HL-60 (cell line): Measurements from ENCODE around the gene ANKRD34B.

Source experiments
- DNase-seq, 2 experiments: peaks; one replicate each; pipeline ENCODE4 v3.0.0-alpha.2; 2010 to 2020; ENCODE audit warnings: low read depth in 1 of 2, low spot score in 1 of 2
- H3K27ac ChIP-seq: fragments of 250-450 bp; sonication (Bioruptor Pico); replicated peaks from 2 replicates; pipeline ENCODE4 v1.5.1; 2020; ENCODE audit warnings: mild to moderate bottlenecking, moderate library complexity
- H3K27me3 ChIP-seq: fragments of 250-450 bp; sonication (Bioruptor Pico); 2 replicates; pipeline ENCODE4 v1.5.1; 2021; ENCODE audit warnings: mild to moderate bottlenecking, moderate library complexity; ENCODE audit not compliant: insufficient read depth, poor library complexity, severe bottlenecking
- H3K4me3 ChIP-seq: replicated peaks from 2 replicates; pipeline ENCODE4 v1.5.1; 2011; ENCODE audit warnings: mild to moderate bottlenecking, control low read depth, low read length; ENCODE audit not compliant: insufficient read depth
- CTCF ChIP-seq: IDR thresholded peaks from one replicate; pipeline ENCODE4 v1.5.1; 2011; ENCODE audit warnings: low read length, control low read depth, inconsistent platforms; ENCODE audit not compliant: insufficient read depth
- GABPA ChIP-seq: IDR thresholded peaks from 2 replicates; pipeline ENCODE4 v1.6.1; 2012; ENCODE audit warnings: low read depth
- POLR2AphosphoS5 ChIP-seq: IDR thresholded peaks from 2 replicates; pipeline ENCODE4 v1.6.1; 2012; ENCODE audit warnings: low read depth
- REST ChIP-seq: IDR thresholded peaks from 2 replicates; pipeline ENCODE4 v1.6.1; 2012; ENCODE audit warnings: low read depth; ENCODE audit not compliant: insufficient replicate concordance
- SPI1 ChIP-seq: IDR thresholded peaks from 2 replicates; pipeline ENCODE4 v1.6.1; 2012; ENCODE audit warnings: low read depth, mild to moderate bottlenecking, borderline replicate concordance

ANKRD34B gene

GRCh38 chr5:80607343-80607742, 37.3 kb upstream of the ANKRD34B start:
- TF ChIP-seq GABPA = no peak
- no peak for TF ChIP-seq CTCF
- TF ChIP-seq POLR2AphosphoS5 = no peak
- no peak for TF ChIP-seq REST
- TF ChIP-seq SPI1 = no peak
- H3K27me3 ChIP-seq = no peaks in the 10 kb centered on the region
- no peak overlapping the region for H3K27ac ChIP-seq
- no peak for DNase-seq
- H3K4me3 ChIP-seq = no peak overlapping the region

- TF ChIP-seq CTCF (no peak), SPI1 (no peak), GABPA (no peak), POLR2AphosphoS5 (no peak), REST (no peak)
- no peak for DNase-seq
- Histone ChIP-seq H3K27ac (no peak overlapping the region), H3K4me3 (no peak overlapping the region), H3K27me3 (no peaks in the 10 kb centered on the region)
These were observed 31.0 kb upstream of the ANKRD34B start for GRCh38 chr5:80600943-80601693.

- TF ChIP-seq SPI1 (no peak), GABPA (no peak), POLR2AphosphoS5 (no peak), CTCF (no peak), REST (no peak)
- Histone ChIP-seq H3K4me3 (no peak overlapping the region), H3K27me3 (no peaks in the 10 kb centered on the region), H3K27ac (no peak overlapping the region)
- no peak for DNase-seq
These were observed 27.4 kb upstream of the ANKRD34B start for GRCh38 chr5:80597500-80597899.
